Large intestine (tissue), 3 donors: ENCODE results near the gene NDUFS8. TPM values are rescaled to one million over a fixed set of nuclear protein-coding genes. Genes with fewer than 3 reads are reported as not detected.
A peak's percentile ranks its signal among the peaks of the same experiment; 100 is the strongest.

Source experiments
- DNase-seq, 2 donors: peaks; one replicate each; pipeline versions ENCODE4 v3.0.0 to v3.0.0-alpha.2; 2013
- H3K27ac ChIP-seq: one replicate; pipeline ENCODE4 v1.5.1; 2013; ENCODE audit warnings: low read length
- H3K27me3 ChIP-seq: 2 replicates; pipeline ENCODE4 v1.6.1; 2013; ENCODE audit warnings: low read length; ENCODE audit not compliant: control insufficient read depth, insufficient read depth
- H3K36me3 ChIP-seq: 2 replicates; pipeline ENCODE4 v1.6.1; 2013; ENCODE audit warnings: low read length; ENCODE audit not compliant: control insufficient read depth, insufficient read depth
- H3K4me1 ChIP-seq: one replicate; pipeline ENCODE4 v1.6.1; 2013; ENCODE audit warnings: low read length; ENCODE audit not compliant: control insufficient read depth, insufficient read depth
- H3K4me3 ChIP-seq: one replicate; pipeline ENCODE4 v1.5.1; 2013; ENCODE audit warnings: low read length
- H3K9me3 ChIP-seq: one replicate; pipeline ENCODE4 v1.6.1; 2013; ENCODE audit warnings: mild to moderate bottlenecking, low read depth, low read length, moderate library complexity; ENCODE audit not compliant: control insufficient read depth
- WGBS: methylation state at CpG from one replicate; pipeline ENCODE4 v1.1.5; 2013; ENCODE audit warnings: low lambda C conversion rate; ENCODE audit not compliant: insufficient coverage; 5-methylcytosine and 5-hydroxymethylcytosine counted together
- polyA plus RNA-seq: library from polyadenylated mRNA; unstranded; fragments of 120-200 nt; gene quantifications from one replicate; pipeline ENCODE4 v1.2.1, GENCODE V29; 2013

Gene NDUFS8
- polyA plus RNA-seq, 1 donor, result 83.7 TPM

- Histone ChIP-seq H3K4me3 (peak overlapping the region; percentile 48), H3K9me3 (no peaks in the 10 kb centered on the region), H3K27ac (no peak overlapping the region), H3K4me1 (peaks cover 8% of the 10 kb centered on the region), H3K36me3 (no peaks in the 10 kb centered on the region), H3K27me3 (no peaks in the 10 kb centered on the region)
- peak in 1 of 2 donors; percentile 57 for DNase-seq
- WGBS, result no CpG with 5 or more reads among the region's 86 CpGs
Measured at GRCh38 chr11:68002938-68003845, 27.3 kb upstream of the NDUFS8 start.

DNA sequence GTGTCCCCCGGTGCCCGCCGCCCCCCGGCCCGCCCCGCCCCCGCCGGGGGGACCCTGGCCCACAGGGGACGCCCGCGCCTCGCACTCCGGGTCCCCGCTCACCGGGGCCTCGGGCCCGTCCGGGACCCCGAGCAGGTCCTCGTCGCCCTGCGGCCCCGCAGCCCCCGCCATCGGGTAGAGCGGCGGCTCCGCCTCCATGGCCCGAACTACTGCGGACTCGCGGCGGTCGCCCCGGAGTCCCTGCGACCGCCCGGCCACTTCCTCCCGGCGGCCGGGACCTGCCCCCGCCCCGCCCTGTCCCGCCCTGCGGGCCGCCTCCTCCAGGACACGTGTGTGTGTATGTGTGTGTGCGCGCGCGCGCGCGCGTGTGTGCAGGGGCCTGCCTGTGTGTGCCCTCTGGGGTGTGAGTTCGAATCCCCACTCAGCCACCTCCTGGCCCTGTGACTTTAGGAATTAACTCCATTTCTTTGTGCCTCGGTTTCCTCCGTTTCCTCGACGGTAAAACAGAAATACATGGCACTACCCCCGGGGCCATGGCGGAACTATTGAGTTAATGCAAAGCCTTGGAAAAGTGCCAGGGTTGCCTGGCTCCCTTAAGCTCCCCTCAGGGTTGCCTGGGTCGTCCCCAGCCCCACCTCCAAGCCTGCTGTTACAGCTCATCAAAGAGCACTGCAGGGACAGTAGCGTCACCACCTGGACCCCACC, 26.5 kb upstream of the NDUFS8 start, which contains the start of gene UNC93B1:
Gene UNC93B1 (minus strand): TSS at position 252 of the 705 bp plus-strand sequence. CDS start 54 bp downstream, at position 198.
- H3K36me3 ChIP-seq, result no peaks in the 10 kb centered on the region
- peaks cover 16% of the 10 kb centered on the region for H3K4me1 ChIP-seq
- WGBS, result no CpG with 5 or more reads among the region's 64 CpGs
- DNase-seq, result peak; percentile 87 to 90
- peak within 1 kb of the TSS; percentile 48 for H3K4me3 ChIP-seq
- H3K27me3 ChIP-seq, result no peaks in the 10 kb centered on the region
- H3K9me3 ChIP-seq, result no peaks in the 10 kb centered on the region
- no peak within 1 kb of the TSS for H3K27ac ChIP-seq

- peak overlapping the region; percentile 33 for H3K4me3 ChIP-seq
- DNase-seq, result no peak
- no peak overlapping the region for H3K27ac ChIP-seq
- H3K27me3 ChIP-seq, result no peaks in the 10 kb centered on the region
- WGBS, result no CpG with 5 or more reads among the region's 14 CpGs
- peaks cover 23% of the 10 kb centered on the region for H3K4me1 ChIP-seq
- H3K9me3 ChIP-seq, result no peaks in the 10 kb centered on the region
- no peaks in the 10 kb centered on the region for H3K36me3 ChIP-seq
Measured at GRCh38 chr11:68004551-68005335, 25.7 kb upstream of the NDUFS8 start.

DNA sequence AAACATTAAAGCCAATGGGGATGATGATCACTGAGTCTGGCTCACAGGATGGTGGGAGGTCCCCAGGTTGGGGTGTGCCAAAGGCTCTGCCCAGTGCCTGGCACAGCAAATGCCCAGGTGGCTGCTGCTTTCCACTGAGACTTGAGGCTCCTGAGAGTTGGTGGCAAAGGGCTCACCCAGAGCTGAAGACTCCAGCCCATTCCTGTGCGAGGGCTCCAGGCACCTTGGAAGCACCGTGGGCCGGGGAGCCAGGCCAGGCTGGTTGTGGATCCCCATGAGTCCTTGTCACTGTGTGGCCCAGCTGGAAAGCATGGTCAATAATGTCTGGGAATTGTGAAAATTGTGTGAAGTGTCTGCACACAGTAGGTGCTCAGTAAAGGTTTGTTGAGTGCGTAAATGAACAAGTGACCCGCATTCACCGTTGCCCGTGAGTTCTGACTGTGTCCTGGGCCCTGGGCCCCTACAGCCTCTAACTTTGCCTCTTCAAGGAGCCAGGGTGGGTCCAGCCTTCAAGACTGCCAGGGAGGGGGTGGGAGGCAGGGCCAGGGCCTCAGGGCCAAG, 23.8 kb upstream of the NDUFS8 start:
- no CpG with 5 or more reads among the region's 7 CpGs for WGBS
- peaks cover 42% of the 10 kb centered on the region for H3K4me1 ChIP-seq
- DNase-seq, result no peak
- H3K4me3 ChIP-seq, result no peak overlapping the region
- no peaks in the 10 kb centered on the region for H3K36me3 ChIP-seq
- H3K9me3 ChIP-seq, result no peaks in the 10 kb centered on the region
- no peak overlapping the region for H3K27ac ChIP-seq
- H3K27me3 ChIP-seq, result no peaks in the 10 kb centered on the region

- H3K27me3 ChIP-seq, result no peaks in the 10 kb centered on the region
- H3K4me1 ChIP-seq, result peaks cover 45% of the 10 kb centered on the region
- no peak overlapping the region for H3K4me3 ChIP-seq
- no CpG with 5 or more reads among the region's 16 CpGs for WGBS
- DNase-seq, result no peak
- no peaks in the 10 kb centered on the region for H3K36me3 ChIP-seq
- H3K9me3 ChIP-seq, result no peaks in the 10 kb centered on the region
- H3K27ac ChIP-seq, result no peak overlapping the region
Measured at GRCh38 chr11:68007498-68008380, 22.7 kb upstream of the NDUFS8 start.

DNA sequence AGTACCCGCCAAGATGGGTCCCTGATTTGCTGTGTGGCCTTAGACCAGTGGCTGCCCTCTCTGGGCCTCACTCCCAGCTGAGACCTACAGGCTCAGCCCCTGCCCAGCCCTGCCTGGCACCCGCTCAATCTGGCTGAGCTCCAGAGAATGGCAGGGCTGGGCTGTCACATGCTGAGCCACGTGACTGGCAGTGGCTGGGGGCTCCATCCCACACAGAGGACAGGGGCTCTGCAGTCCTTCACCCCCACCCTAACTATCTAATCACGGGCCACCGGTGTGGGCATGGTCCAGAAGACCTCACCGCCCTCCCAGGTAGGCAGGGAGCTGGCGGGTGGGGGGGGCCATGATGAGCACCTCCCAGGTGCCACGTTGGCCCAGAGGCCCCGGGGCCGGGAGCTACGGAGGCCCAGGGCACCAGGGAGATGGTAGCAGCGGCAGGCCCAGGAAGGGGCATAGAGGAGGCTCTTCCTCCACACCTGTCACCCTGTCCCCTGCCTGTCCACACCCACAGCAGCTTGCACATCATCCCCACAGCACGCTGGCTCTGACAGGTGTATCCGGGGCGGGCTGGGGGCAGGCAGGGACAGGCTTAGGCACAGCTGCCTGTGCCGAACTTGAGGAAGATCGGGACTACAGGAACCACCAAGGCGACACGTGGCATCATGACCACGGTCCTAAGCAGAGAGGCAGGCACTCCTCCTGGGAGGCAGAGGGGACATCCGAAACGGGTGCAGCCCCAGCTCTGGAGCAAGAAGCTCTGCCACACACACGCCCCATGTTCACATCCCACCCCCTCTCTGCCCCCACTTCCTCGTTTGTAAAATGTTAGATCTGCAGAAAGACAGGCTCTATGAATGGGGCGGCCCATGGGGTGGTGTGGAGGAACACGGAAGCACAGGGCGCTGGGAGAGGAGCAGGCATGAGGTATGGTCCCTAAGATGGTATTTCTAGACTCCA, 21.8 kb upstream of the NDUFS8 start:
- H3K4me3 ChIP-seq, result no peak overlapping the region
- no peaks in the 10 kb centered on the region for H3K36me3 ChIP-seq
- WGBS, result no CpG with 5 or more reads among the region's 27 CpGs
- no peaks in the 10 kb centered on the region for H3K27me3 ChIP-seq
- no peaks in the 10 kb centered on the region for H3K9me3 ChIP-seq
- DNase-seq, result no peak
- H3K4me1 ChIP-seq, result peaks cover 45% of the 10 kb centered on the region
- H3K27ac ChIP-seq, result peak overlapping the region; percentile 99

- Histone ChIP-seq H3K27ac (peak overlapping the region; percentile 99), H3K4me3 (no peak overlapping the region), H3K27me3 (no peaks in the 10 kb centered on the region), H3K4me1 (peaks cover 47% of the 10 kb centered on the region), H3K36me3 (no peaks in the 10 kb centered on the region), H3K9me3 (no peaks in the 10 kb centered on the region)
- peak in 1 of 2 donors; percentile 62 for DNase-seq
- 40% methylated on average over 2 of the region's 12 CpGs for WGBS
Measured at GRCh38 chr11:68009391-68010089, 20.9 kb upstream of the NDUFS8 start.
